Measurements from ENCODE around the gene KCTD21. TPM values are rescaled to one million over a fixed set of nuclear protein-coding genes. Genes with fewer than 3 reads are reported as not detected.

The KCTD21 gene
- total RNA-seq, 1 donor from 2014 or later = 5.2 TPM

GRCh38 chr11:78166855-78167469, 21.5 kb downstream of the KCTD21 start:
- no peak overlapping the region for H3K4me3 Mint-ChIP-seq

GRCh38 chr11:78164471-78164870, 24.0 kb downstream of the KCTD21 start:
- Mint-ChIP-seq H3K36me3 (no peaks in the 10 kb centered on the region), H3K9me3 (no peaks in the 10 kb centered on the region), H3K27me3 (ENCODE audit: low read depth) (no peaks in the 10 kb centered on the region), H3K4me1 (peaks cover 18% of the 10 kb centered on the region), H3K4me3 (no peak overlapping the region), H3K27ac (no peak overlapping the region)
- no peak for DNase-seq (ENCODE audit: low spot score in 2 of 2, unreplicated experiment in 2 of 2)
- no peak for TF ChIP-seq CTCF (IDR thresholded peaks at IDR 0.05; ENCODE audit: unreplicated experiment)

More at GRCh38 chr11:78166855-78167469, 21.5 kb downstream of the KCTD21 start:
- Mint-ChIP-seq H3K9me3 (no peaks in the 10 kb centered on the region), H3K36me3 (no peaks in the 10 kb centered on the region), H3K27me3 (ENCODE audit: low read depth) (no peaks in the 10 kb centered on the region), H3K27ac (no peak overlapping the region), H3K4me1 (peaks cover 23% of the 10 kb centered on the region)
- DNase-seq (ENCODE audit: low spot score in 2 of 2, unreplicated experiment in 2 of 2) = no peak
- no peak for TF ChIP-seq CTCF (IDR thresholded peaks at IDR 0.05; ENCODE audit: unreplicated experiment)

GRCh38 chr11:78163828-78164227, 24.6 kb downstream of the KCTD21 start:
- no peak overlapping the region for H3K27ac Mint-ChIP-seq
- H3K27me3 Mint-ChIP-seq (ENCODE audit: low read depth) = no peaks in the 10 kb centered on the region
- TF ChIP-seq CTCF (IDR thresholded peaks at IDR 0.05; ENCODE audit: unreplicated experiment) = no peak
- H3K4me3 Mint-ChIP-seq = no peak overlapping the region
- no peaks in the 10 kb centered on the region for H3K36me3 Mint-ChIP-seq
- no peak for DNase-seq (ENCODE audit: low spot score in 2 of 2, unreplicated experiment in 2 of 2)
- no peaks in the 10 kb centered on the region for H3K9me3 Mint-ChIP-seq
- peaks cover 12% of the 10 kb centered on the region for H3K4me1 Mint-ChIP-seq

- Mint-ChIP-seq H3K27me3 (ENCODE audit: low read depth) (no peaks in the 10 kb centered on the region), H3K9me3 (no peaks in the 10 kb centered on the region), H3K4me3 (no peak overlapping the region), H3K36me3 (no peaks in the 10 kb centered on the region), H3K27ac (no peak overlapping the region), H3K4me1 (peaks cover 2% of the 10 kb centered on the region)
- no peak for DNase-seq (ENCODE audit: low spot score in 2 of 2, unreplicated experiment in 2 of 2)
- TF ChIP-seq CTCF (IDR thresholded peaks at IDR 0.05; ENCODE audit: unreplicated experiment) = no peak
These were observed 26.5 kb downstream of the KCTD21 start for GRCh38 chr11:78161962-78162371.

- Mint-ChIP-seq H3K4me3 (no peak overlapping the region), H3K9me3 (no peaks in the 10 kb centered on the region), H3K4me1 (peaks cover 8% of the 10 kb centered on the region), H3K27ac (no peak overlapping the region), H3K36me3 (no peaks in the 10 kb centered on the region), H3K27me3 (ENCODE audit: low read depth) (no peaks in the 10 kb centered on the region)
- no peak for DNase-seq (ENCODE audit: low spot score in 2 of 2, unreplicated experiment in 2 of 2)
- TF ChIP-seq CTCF (IDR thresholded peaks at IDR 0.05; ENCODE audit: unreplicated experiment) = no peak
These were observed 27.1 kb downstream of the KCTD21 start for GRCh38 chr11:78161346-78161745.

GRCh38 chr11:78160557-78160956, 27.9 kb downstream of the KCTD21 start:
- Mint-ChIP-seq H3K4me3 (no peak overlapping the region), H3K27ac (no peak overlapping the region), H3K27me3 (ENCODE audit: low read depth) (no peaks in the 10 kb centered on the region), H3K4me1 (peaks cover 12% of the 10 kb centered on the region), H3K36me3 (no peaks in the 10 kb centered on the region), H3K9me3 (no peaks in the 10 kb centered on the region)
- TF ChIP-seq CTCF (IDR thresholded peaks at IDR 0.05; ENCODE audit: unreplicated experiment) = no peak
- DNase-seq (ENCODE audit: low spot score in 2 of 2, unreplicated experiment in 2 of 2) = no peak

Data from mesothelial cell of epicardium (in vitro differentiated cells).